Epithelial cell of esophagus (primary cell): ENCODE results near the gene GARIN1A.
"Not testable (repeated sequence)": the region's sequence is repeated elsewhere in the genome, so short reads cannot be mapped to it uniquely, and the experiment has no call there.

Experiments
- DNase-seq: peaks from one replicate; pipeline ENCODE4 v3.0.0; 2010; ENCODE audit warnings: low read depth
- H3K4me3 ChIP-seq: 2 replicates; pipeline ENCODE4 v1.5.1; 2011; ENCODE audit warnings: mild to moderate bottlenecking, low read length, control low read depth
- TF ChIP-seq, protein P1 (sequence below): IDR thresholded peaks from 2 replicates; pipeline ENCODE4 v1.5.1; 2011; ENCODE audit warnings: low read depth, mild to moderate bottlenecking, low read length, control low read depth, inconsistent platforms; ENCODE audit not compliant: insufficient read depth; ENCODE audit errors: missing control alignments

GARIN1A gene

GRCh38 chr7:128671992-128672391 is at the start of gene GARIN1A:
TSS of gene GARIN1A (plus strand) at chr7:128672292. CDS start at chr7:128672398, 106 bp downstream.
- DNase-seq, result no peak
- H3K4me3 ChIP-seq, result no peak within 1 kb of the TSS
- TF ChIP-seq, protein P1, sequence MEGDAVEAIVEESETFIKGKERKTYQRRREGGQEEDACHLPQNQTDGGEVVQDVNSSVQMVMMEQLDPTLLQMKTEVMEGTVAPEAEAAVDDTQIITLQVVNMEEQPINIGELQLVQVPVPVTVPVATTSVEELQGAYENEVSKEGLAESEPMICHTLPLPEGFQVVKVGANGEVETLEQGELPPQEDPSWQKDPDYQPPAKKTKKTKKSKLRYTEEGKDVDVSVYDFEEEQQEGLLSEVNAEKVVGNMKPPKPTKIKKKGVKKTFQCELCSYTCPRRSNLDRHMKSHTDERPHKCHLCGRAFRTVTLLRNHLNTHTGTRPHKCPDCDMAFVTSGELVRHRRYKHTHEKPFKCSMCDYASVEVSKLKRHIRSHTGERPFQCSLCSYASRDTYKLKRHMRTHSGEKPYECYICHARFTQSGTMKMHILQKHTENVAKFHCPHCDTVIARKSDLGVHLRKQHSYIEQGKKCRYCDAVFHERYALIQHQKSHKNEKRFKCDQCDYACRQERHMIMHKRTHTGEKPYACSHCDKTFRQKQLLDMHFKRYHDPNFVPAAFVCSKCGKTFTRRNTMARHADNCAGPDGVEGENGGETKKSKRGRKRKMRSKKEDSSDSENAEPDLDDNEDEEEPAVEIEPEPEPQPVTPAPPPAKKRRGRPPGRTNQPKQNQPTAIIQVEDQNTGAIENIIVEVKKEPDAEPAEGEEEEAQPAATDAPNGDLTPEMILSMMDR, result no peak

DNA sequence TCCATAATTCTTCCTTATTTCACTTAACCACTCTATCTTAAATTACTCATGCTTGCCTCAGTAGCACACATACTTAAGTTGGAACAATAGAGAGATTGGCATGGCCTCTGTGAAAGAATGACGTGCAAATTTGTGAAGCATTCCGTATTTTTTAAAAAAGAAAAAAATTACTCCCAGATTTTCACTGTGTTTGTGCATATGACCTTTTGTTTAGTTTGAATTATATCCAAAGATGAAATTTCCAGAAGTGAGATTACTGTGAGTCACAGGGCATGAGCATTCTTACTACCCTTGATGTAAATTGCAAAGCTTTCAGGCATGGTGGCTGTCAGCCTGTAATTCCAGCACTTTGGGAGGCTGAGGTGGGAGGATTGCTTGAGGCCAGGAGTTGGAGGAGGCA is 45.0 kb upstream of the GARIN1A start:
- not testable (repeated sequence) for H3K4me3 ChIP-seq, DNase-seq

- not testable (repeated sequence) for H3K4me3 ChIP-seq, DNase-seq
These were observed 38.2 kb upstream of the GARIN1A start for GRCh38 chr7:128633915-128634314.

DNA sequence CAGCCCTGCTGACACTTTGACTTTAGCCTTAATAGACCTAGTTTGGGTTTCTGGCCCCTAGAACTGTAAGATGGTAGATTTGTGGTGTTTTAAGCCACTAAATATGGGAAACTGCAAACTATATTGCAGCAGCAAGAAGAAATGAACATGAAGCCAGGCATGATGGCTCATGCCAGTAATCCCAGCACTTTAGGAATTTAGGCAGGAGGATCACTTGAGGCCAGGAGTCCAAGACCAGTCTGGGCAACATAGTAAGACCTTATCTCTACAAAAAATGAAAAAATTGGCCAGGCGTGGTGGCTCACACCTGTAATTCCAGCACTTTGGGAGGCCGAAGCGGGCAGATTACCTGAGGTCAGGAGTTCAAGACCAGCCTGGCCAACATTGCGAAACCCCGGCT is 26.9 kb upstream of the GARIN1A start:
- H3K4me3 ChIP-seq, DNase-seq: not testable (repeated sequence)

DNA sequence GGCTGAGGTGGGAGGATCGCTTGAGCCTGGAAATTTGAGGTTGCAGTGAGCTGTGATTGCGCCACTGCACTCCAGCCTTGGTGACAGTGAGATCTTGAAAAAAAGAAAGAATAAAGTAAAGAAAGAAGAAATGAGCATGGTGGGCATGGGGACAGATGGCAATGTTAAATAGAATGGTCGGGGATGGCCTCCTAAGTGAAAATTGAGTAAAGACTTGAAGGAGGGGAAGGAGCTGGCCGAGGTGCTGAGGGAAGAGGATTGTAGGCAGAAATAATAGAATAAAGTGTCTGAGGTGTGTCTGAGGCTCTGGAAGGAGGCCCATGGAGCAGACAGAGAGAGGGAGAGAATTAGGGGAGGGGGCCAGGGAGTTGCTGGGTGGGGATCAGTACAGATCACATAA is 26.2 kb upstream of the GARIN1A start:
- H3K4me3 ChIP-seq, DNase-seq: not testable (repeated sequence)

- not testable (repeated sequence) for H3K4me3 ChIP-seq, DNase-seq
These were observed 25.2 kb upstream of the GARIN1A start for GRCh38 chr7:128646877-128647276.

- H3K4me3 ChIP-seq, DNase-seq: not testable (repeated sequence)
These were observed 21.0 kb upstream of the GARIN1A start for GRCh38 chr7:128651096-128651495.

DNA sequence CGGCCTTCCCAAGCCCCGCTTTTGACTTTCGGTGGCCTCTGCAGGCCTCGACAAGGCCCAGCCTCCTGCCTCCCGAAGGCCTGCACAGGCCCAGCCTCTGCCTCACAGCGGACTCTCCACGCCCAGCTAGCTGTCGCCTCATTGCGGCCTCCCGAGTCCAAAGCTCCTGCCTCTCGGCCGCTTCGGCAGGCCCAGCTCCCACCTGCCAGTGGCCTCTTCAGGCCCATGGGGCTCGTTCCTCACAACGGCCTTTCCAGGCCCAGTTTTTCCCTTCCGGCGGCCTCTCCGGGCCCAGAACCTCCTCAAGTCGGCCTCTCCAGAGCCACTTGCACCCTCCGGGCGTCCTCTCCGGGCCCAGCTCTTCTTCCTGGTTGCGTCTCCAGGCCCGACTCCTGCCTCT is 19.5 kb upstream of the GARIN1A start:
- not testable (repeated sequence) for DNase-seq, H3K4me3 ChIP-seq

DNA sequence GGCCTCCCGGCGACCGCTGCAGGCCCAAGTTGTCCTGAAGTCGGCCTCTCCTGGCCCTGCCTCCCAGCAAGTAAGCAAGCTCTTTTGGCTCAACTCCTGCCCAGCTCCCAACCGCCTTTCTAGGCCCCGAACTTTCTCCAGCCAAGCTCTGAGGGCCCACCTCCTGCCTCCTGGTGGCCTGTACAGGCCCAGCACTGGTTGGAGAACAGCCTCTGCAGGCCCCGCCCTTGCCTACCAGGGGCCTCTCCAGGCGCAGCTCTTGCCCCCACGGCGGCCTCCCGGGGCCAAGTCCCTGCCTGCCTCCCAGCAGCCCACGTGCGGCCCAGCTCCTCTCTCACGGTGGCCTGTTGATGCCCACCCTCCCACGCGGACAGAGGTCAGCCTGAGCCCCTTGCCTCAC is 18.9 kb upstream of the GARIN1A start:
- not testable (repeated sequence) for DNase-seq, H3K4me3 ChIP-seq

DNA sequence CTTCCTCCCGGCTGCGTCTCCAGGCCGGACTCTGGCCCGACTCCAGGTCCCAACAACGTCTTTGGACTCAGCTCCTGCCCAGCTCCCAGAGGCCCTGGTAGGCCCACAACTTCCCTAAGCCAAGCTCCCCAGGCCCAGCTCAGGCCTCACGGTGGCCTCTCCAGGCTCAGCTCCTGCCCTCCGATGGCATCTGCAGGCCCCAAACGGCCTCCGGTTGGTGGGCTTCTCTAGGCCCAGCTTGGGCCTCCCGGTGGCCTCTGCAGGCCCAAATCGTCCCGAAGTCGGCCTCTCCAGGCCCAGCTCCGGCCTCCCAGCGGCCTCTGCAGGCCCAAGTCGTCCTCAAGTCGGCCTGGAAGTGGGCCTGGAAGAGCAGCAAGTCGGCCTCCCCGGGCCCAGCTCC is 18.0 kb upstream of the GARIN1A start:
- not testable (repeated sequence) for H3K4me3 ChIP-seq, DNase-seq

GRCh38 chr7:128654501-128654900 is 17.6 kb upstream of the GARIN1A start:
- H3K4me3 ChIP-seq, DNase-seq: not testable (repeated sequence)

DNA sequence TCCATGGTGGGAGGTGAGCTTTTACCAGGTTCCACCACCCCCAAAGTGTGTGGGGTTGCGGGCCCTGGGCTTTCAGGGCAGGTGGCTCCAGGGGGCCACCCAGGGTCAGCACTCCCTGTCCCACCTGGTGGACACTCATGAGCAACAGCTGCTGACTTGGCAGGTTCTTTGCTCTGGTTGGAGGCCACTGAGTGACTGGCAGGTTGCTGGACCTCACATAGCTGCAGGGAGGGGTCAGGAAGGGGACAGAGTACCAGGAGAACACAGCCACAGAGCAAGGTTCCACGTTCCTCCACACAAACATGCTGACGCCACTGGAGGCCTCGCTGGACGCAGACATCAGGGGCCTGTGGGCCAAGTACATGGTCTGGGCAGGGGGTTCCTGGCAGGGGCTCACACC is 13.7 kb upstream of the GARIN1A start:
- not testable (repeated sequence) for H3K4me3 ChIP-seq, DNase-seq

DNA sequence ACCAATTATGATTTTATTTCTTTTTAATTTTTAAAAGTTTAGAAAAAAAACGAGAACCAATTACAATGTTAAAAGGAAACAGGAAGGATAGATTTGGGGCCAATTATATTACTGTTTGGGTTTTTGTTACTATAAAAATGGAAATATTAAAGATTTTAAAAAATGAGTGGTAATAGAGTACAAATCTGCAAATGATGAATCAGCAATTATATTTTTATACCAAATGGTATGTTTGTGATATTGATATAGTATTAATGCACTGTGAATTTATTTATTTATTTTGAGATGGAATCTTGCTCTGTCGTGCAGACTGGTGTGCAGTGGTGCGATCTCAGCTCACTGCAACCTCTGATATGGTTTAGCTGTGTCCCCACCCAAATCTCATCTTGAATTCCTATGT is 11.5 kb upstream of the GARIN1A start:
- TF ChIP-seq, protein P1, result no peak
- DNase-seq, result no peak
- no peak overlapping the region for H3K4me3 ChIP-seq

DNA sequence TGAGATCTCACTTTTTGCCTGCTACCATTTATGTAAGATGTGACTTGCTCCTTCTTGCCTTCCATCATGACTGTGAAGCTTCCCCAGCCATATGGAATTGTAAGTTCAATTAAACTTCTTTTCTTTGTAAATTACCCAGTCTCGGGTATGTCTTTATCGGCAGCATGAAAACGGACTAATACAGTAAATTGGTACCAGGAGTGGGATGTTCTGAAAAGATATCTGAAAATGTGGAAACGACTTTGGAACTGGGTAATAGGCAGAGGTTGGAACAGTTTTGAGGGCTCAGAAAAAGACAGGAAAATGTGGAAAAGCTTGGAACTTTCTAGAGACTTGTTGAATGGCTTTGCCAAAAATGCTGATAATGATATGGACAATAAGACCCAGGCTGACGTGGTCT is 10.6 kb upstream of the GARIN1A start:
- TF ChIP-seq, protein P1, result no peak
- H3K4me3 ChIP-seq, result no peak overlapping the region

More for the DNA sequence above, 10.6 kb upstream of the GARIN1A start:
- DNase-seq, result no peak
